CD14-positive monocyte (primary cell): ENCODE results near the gene RRP7A. TPM values are rescaled to one million over a fixed set of nuclear protein-coding genes. Genes with fewer than 3 reads are reported as not detected.

ENCODE experiments used
- DNase-seq, 3 donors: peaks; one replicate each; pipeline ENCODE4 v3.0.0-alpha.2; 2011 to 2022
- H2AFZ ChIP-seq: 2 replicates; pipeline ENCODE4 v1.6.0; 2012; ENCODE audit warnings: mild to moderate bottlenecking, low read depth, low read length, inconsistent platforms; ENCODE audit not compliant: insufficient read depth, poor library complexity, severe bottlenecking
- H3K27ac ChIP-seq, 2 donors: 1 replicate in 1 of 2; 2 replicates in 1 of 2; pipeline ENCODE4 v1.5.1; 2012 to 2013; ENCODE audit warnings: low read length in 2 of 2, control low read depth in 1 of 2, inconsistent platforms in 1 of 2, low read depth in 1 of 2, mild to moderate bottlenecking in 1 of 2
- H3K27me3 ChIP-seq, 2 donors: one replicate each; pipeline versions ENCODE4 v1.6.0 to v1.6.1; 2011 to 2013; ENCODE audit warnings: low read length in 2 of 2; ENCODE audit not compliant: control insufficient read depth in 2 of 2, insufficient read depth in 2 of 2
- H3K36me3 ChIP-seq, 2 donors: replicated peaks in 1 of 2; 1 replicate in 1 of 2; 2 replicates in 1 of 2; pipeline versions ENCODE4 v1.5.1 to v1.6.1; 2012 to 2013; ENCODE audit warnings: low read length in 2 of 2, control low read depth in 1 of 2, inconsistent platforms in 1 of 2, mild to moderate bottlenecking in 1 of 2; ENCODE audit not compliant: insufficient read depth in 2 of 2, control insufficient read depth in 1 of 2
- H3K4me1 ChIP-seq, 2 donors: 1 replicate in 1 of 2; 2 replicates in 1 of 2; pipeline versions ENCODE4 v1.5.1 to v1.6.1; 2012 to 2013; ENCODE audit warnings: low read length in 2 of 2, control low read depth in 1 of 2, inconsistent platforms in 1 of 2, mild to moderate bottlenecking in 1 of 2, moderate library complexity in 1 of 2; ENCODE audit not compliant: insufficient read depth in 2 of 2, control insufficient read depth in 1 of 2
- H3K4me2 ChIP-seq: replicated peaks from 2 replicates; pipeline ENCODE3; 2012; ENCODE audit warnings: low read length, moderate library complexity, mild to moderate bottlenecking; ENCODE audit not compliant: poor library complexity, severe bottlenecking; ENCODE audit errors: extremely low read depth
- H3K4me3 ChIP-seq, 3 experiments: fragments of 200-600 bp in 1 of 3; sonication (generic) in 1 of 3; replicated peaks in 1 of 3; 1 replicate in 2 of 3; 2 replicates in 1 of 3; pipeline ENCODE4 v1.5.1; 2011 to 2013; ENCODE audit warnings: low read length in 3 of 3, mild to moderate bottlenecking in 3 of 3, control low read depth in 2 of 3, low read depth in 2 of 3, inconsistent platforms in 1 of 3, moderate library complexity in 1 of 3
- H3K79me2 ChIP-seq: 2 replicates; pipeline ENCODE4 v1.6.0; 2012; ENCODE audit warnings: mild to moderate bottlenecking, control low read depth, inconsistent platforms, low read length, moderate library complexity; ENCODE audit not compliant: insufficient read depth
- H3K9ac ChIP-seq: 2 replicates; pipeline ENCODE4 v1.6.0; 2017; ENCODE audit warnings: low read length, mild to moderate bottlenecking; ENCODE audit not compliant: insufficient read depth, poor library complexity, severe bottlenecking
- H3K9me3 ChIP-seq, 2 donors: replicated peaks in 1 of 2; 1 replicate in 1 of 2; 2 replicates in 1 of 2; pipeline versions ENCODE4 v1.5.1 to v1.6.1; 2012 to 2013; ENCODE audit warnings: low read length in 2 of 2, control low read depth in 1 of 2; ENCODE audit not compliant: control insufficient read depth in 1 of 2, insufficient read depth in 1 of 2
- H4K20me1 ChIP-seq: 2 replicates; pipeline ENCODE4 v1.6.0; 2012; ENCODE audit warnings: mild to moderate bottlenecking, low read length, control low read depth, moderate library complexity; ENCODE audit not compliant: insufficient read depth
- H3K27ac Mint-ChIP-seq, 7 donors: one replicate each; pipeline ENCODE4 v1.8.0; 2020; ENCODE audit warnings: mild to moderate bottlenecking in 7 of 7, mixed read lengths in 7 of 7, moderate library complexity in 6 of 7, inconsistent platforms in 2 of 7
- H3K27me3 Mint-ChIP-seq, 3 donors: one replicate each; pipeline ENCODE4 v1.8.0; 2021 to 2022; ENCODE audit warnings: low read depth in 3 of 3, mild to moderate bottlenecking in 3 of 3, mixed read lengths in 3 of 3, moderate library complexity in 3 of 3, inconsistent platforms in 1 of 3
- H3K36me3 Mint-ChIP-seq, 2 donors: one replicate each; pipeline ENCODE4 v1.8.0; 2020; ENCODE audit warnings: mixed read lengths in 2 of 2, inconsistent platforms in 1 of 2, mild to moderate bottlenecking in 1 of 2
- H3K4me1 Mint-ChIP-seq: one replicate; pipeline ENCODE4 v1.8.0; 2020; ENCODE audit warnings: mild to moderate bottlenecking, mixed read lengths
- H3K4me3 Mint-ChIP-seq, 2 donors: one replicate each; pipeline ENCODE4 v1.8.0; 2020; ENCODE audit warnings: mild to moderate bottlenecking in 2 of 2, mixed read lengths in 2 of 2, moderate library complexity in 1 of 2
- H3K9me3 Mint-ChIP-seq, 7 donors: one replicate each; pipeline ENCODE4 v1.8.0; 2020 to 2022; ENCODE audit warnings: mixed read lengths in 7 of 7, mild to moderate bottlenecking in 6 of 7, moderate library complexity in 6 of 7, inconsistent platforms in 2 of 7
- WGBS: methylation state at CpG from one replicate; pipeline ENCODE4 v1.1.5; 2013; ENCODE audit warnings: missing lambda C conversion rate; ENCODE audit not compliant: insufficient coverage; 5-methylcytosine and 5-hydroxymethylcytosine counted together
- intact Hi-C, 2 donors: fragments of 100-400 bp; cut with micrococcal nuclease; formaldehyde crosslinking; loops; one replicate each; pipeline versions ENCODE4 v1.15.0 to v1.15.1; 2023
- polyA plus RNA-seq, 3 donors: library from polyadenylated mRNA; depleted of rRNA in 1 of 3; unstranded in 2 of 3; stranded (reverse) in 1 of 3; fragments of 300-500 nt in 2 of 3; fragments of >200 nt in 1 of 3; fragmentation: Illumina TruSeq in 2 of 3; gene quantifications; 1 replicate in 2 of 3; 2 replicates in 1 of 3; pipeline ENCODE4 v1.2.3, GENCODE V29; 2012 to 2021
- TF ChIP-seq, protein P1 (sequence below): fragments of 200-600 bp; IDR thresholded peaks from one replicate; pipeline ENCODE4 v1.8.0; 2022; ENCODE audit warnings: antibody characterized with exemption, mild to moderate bottlenecking

Gene RRP7A
- polyA plus RNA-seq, 3 donors, result 19.4 to 59.9 (median 29.1) TPM

DNA sequence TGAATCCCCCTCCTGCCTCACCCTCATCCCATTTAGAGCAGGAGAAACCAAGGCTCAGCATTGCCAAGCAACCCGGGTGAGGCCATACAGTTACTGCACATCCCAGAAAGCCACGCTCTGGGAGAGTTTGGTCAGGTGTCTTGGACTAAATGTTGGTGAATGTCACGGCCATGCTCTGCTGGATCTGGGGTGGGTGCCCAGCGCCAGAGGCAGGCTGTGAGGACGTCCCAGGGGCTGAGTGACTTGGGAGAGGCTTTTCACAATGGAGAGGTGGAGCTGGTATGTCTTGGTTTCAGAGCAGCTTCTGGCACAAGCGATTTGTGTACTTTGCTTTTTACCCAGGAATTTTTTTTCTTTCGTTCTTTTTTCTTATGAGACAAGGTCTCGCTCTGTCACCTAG is 40.8 kb upstream of the RRP7A start:
- H3K9me3 ChIP-seq, result no peaks in the 10 kb centered on the region
- no peaks in the 10 kb centered on the region for H3K36me3 ChIP-seq
- no peak overlapping the region for H3K27ac Mint-ChIP-seq
- TF ChIP-seq, protein P1, sequence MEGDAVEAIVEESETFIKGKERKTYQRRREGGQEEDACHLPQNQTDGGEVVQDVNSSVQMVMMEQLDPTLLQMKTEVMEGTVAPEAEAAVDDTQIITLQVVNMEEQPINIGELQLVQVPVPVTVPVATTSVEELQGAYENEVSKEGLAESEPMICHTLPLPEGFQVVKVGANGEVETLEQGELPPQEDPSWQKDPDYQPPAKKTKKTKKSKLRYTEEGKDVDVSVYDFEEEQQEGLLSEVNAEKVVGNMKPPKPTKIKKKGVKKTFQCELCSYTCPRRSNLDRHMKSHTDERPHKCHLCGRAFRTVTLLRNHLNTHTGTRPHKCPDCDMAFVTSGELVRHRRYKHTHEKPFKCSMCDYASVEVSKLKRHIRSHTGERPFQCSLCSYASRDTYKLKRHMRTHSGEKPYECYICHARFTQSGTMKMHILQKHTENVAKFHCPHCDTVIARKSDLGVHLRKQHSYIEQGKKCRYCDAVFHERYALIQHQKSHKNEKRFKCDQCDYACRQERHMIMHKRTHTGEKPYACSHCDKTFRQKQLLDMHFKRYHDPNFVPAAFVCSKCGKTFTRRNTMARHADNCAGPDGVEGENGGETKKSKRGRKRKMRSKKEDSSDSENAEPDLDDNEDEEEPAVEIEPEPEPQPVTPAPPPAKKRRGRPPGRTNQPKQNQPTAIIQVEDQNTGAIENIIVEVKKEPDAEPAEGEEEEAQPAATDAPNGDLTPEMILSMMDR, result no peak
- H3K4me3 ChIP-seq, result no peak overlapping the region
- no peaks in the 10 kb centered on the region for H3K36me3 Mint-ChIP-seq
- H3K4me1 Mint-ChIP-seq, result peaks cover 10% of the 10 kb centered on the region
- H3K79me2 ChIP-seq, result no peaks in the 10 kb centered on the region
- peaks cover 0 to 4% (median 0%) of the 10 kb centered on the region in 7 donors for H3K9me3 Mint-ChIP-seq
- H3K4me3 Mint-ChIP-seq, result no peak overlapping the region
- no peaks in the 10 kb centered on the region for H4K20me1 ChIP-seq
- H3K9ac ChIP-seq, result no peak overlapping the region
- no peak overlapping the region for H3K27ac ChIP-seq
- intact Hi-C loops, result no loop called here
- peaks cover 0 to 1% (median 1%) of the 10 kb centered on the region in 3 donors for H3K27me3 Mint-ChIP-seq
- H3K4me2 ChIP-seq, result no peak overlapping the region
- 96% methylated on average over 7 of the region's 8 CpGs for WGBS
- no peak for DNase-seq
- H3K27me3 ChIP-seq, result no peaks in the 10 kb centered on the region
- H3K4me1 ChIP-seq, result peaks cover 9 to 10% of the 10 kb centered on the region in 2 donors
- H2AFZ ChIP-seq, result no peak overlapping the region

DNA sequence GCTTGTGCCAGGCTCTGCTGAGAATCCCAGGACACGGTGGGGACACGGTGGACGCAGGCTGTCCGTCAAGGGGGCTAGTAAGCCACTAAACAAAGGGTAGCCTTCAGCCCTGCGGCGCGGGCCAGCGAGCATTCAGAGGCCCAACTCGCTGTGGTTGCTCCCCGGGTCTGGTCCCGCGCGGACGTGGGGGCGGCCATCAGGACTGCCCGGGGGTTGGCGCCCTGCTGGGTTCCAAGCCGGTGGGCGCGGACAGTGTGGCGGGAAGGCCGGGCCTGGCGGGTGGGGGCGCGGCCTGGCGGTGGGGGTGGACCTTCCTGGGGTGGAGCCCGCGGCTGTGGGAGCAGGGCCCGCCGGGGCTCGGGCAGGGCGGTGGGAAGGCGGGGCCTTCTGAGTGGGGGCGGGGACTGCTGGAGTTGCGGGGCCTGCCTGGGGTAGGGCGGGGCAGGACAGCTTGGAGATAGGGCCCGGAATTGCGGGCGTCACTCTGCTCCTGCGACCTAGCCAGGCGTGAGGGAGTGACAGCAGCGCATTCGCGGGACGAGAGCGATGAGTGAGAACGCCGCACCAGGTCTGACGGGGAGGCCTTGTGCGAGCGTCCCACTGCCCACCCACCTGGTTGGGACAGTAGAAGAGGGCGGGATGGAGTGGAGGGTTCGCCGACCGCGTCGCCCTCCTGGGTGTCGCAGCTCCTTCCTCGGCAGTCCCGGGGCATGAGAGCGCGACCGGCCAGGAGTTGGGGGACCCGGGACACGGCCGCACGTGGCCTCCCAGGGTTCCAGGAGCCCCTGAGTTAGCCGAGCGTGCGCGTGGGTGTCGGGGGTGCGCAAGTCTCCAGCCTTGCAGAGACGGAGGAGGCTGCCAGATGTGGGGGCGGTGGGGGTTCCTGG is 34.1 kb upstream of the RRP7A start, which contains the start of gene SERHL2:
TSS of gene SERHL2 (plus strand) at position 482 of the 887 bp plus-strand sequence. CDS start at position 547, 65 bp downstream.
- DNase-seq, result peak; percentile 60 to 73 (median 71)
- Mint-ChIP-seq H3K36me3 (no peaks in the 10 kb centered on the region), H3K27me3 (peaks cover 18 to 29% (median 28%) of the 10 kb centered on the region in 3 donors), H3K4me3 (peak within 1 kb of the TSS; percentile 85 to 89), H3K4me1 (peaks cover 21% of the 10 kb centered on the region), H3K9me3 (peaks cover 4 to 17% (median 7%) of the 10 kb centered on the region in 7 donors), H3K27ac (peak within 1 kb of the TSS in 2 of 7 donors; percentile 46 to 65)
- peaks cover 2 to 19% of the 10 kb centered on the region in 2 donors for H3K27me3 ChIP-seq
- H3K4me2 ChIP-seq, result peak within 1 kb of the TSS; percentile 69
- H3K79me2 ChIP-seq, result no peaks in the 10 kb centered on the region
- peak within 1 kb of the TSS; percentile 21 to 72 (median 47) for H3K4me3 ChIP-seq
- no peaks in the 10 kb centered on the region for H4K20me1 ChIP-seq
- H3K9ac ChIP-seq, result peak within 1 kb of the TSS; percentile 35
- peak within 1 kb of the TSS; percentile 83 for H2AFZ ChIP-seq
- H3K36me3 ChIP-seq, result no peaks in the 10 kb centered on the region
- intact Hi-C loops, result loop anchor here in 1 of 2 donors (5.0 kb wide), 1 partner anchor 36 kb away; the partner anchor contains the start of gene RRP7A
- H3K4me1 ChIP-seq, result peaks cover 12 to 13% of the 10 kb centered on the region in 2 donors
- TF ChIP-seq, protein P1, result no peak
- WGBS, result 3% methylated on average over 74 of the region's 75 CpGs
- H3K9me3 ChIP-seq, result no peaks in the 10 kb centered on the region
- no peak within 1 kb of the TSS for H3K27ac ChIP-seq
